Measurements from ENCODE around the gene OPRM1.

Gene OPRM1

DNA sequence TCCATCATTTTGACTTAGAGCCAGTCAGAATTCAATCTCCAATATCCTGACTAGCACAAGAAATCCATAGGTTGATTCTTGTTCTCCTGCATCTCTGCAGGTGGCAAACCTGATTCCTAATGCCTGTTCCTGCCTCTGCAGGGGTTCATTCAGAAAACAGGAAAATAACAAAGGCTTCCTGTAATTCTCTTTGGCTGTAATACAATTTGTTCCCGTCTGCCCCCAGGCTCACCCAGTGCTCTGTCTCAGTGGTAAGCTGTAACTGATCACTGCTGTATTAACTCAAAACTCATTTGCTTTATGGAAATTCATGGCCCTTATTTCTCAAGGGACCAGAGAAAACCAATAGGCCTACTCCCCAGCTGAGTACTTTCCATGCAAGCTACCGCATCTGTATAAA, 88.6 kb downstream of the OPRM1 start:
- no peaks in the 10 kb centered on the region for H3K27me3 ChIP-seq (ENCODE audit: control insufficient read depth, low read length)
- H3K9me3 ChIP-seq (ENCODE audit: control insufficient read depth, insufficient read depth, low read length): no peaks in the 10 kb centered on the region
- H3K27ac ChIP-seq (ENCODE audit: low read depth, low read length): no peak overlapping the region
- no peaks in the 10 kb centered on the region for H3K79me2 ChIP-seq (ENCODE audit: control insufficient read depth, low read length)
- H3F3A ChIP-seq (ENCODE audit: control insufficient read depth, insufficient read depth): no peaks in the 10 kb centered on the region
- H3K4me3 ChIP-seq (ENCODE audit: low read length): no peak overlapping the region
- no peak for TF ChIP-seq EZH2phosphoT487 (IDR thresholded peaks at IDR 0.05; ENCODE audit: borderline replicate concordance, low read length)
- TF ChIP-seq, protein P1, sequence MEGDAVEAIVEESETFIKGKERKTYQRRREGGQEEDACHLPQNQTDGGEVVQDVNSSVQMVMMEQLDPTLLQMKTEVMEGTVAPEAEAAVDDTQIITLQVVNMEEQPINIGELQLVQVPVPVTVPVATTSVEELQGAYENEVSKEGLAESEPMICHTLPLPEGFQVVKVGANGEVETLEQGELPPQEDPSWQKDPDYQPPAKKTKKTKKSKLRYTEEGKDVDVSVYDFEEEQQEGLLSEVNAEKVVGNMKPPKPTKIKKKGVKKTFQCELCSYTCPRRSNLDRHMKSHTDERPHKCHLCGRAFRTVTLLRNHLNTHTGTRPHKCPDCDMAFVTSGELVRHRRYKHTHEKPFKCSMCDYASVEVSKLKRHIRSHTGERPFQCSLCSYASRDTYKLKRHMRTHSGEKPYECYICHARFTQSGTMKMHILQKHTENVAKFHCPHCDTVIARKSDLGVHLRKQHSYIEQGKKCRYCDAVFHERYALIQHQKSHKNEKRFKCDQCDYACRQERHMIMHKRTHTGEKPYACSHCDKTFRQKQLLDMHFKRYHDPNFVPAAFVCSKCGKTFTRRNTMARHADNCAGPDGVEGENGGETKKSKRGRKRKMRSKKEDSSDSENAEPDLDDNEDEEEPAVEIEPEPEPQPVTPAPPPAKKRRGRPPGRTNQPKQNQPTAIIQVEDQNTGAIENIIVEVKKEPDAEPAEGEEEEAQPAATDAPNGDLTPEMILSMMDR (IDR thresholded peaks at IDR 0.05; ENCODE audit: low read depth, low read length, poor library complexity, severe bottlenecking): no peak
- H3K36me3 ChIP-seq (ENCODE audit: control insufficient read depth, low read length): no peaks in the 10 kb centered on the region
- H4K20me1 ChIP-seq (ENCODE audit: control insufficient read depth, insufficient read depth, low read depth, low read length): no peaks in the 10 kb centered on the region
- no peaks in the 10 kb centered on the region for H3K9me2 ChIP-seq (replicated peaks; ENCODE audit: control insufficient read depth, low read length)
- no peaks in the 10 kb centered on the region for H3K4me1 ChIP-seq (ENCODE audit: control insufficient read depth, low read length)
- no peak overlapping the region for H3K4me2 ChIP-seq (ENCODE audit: low read length)

DNA sequence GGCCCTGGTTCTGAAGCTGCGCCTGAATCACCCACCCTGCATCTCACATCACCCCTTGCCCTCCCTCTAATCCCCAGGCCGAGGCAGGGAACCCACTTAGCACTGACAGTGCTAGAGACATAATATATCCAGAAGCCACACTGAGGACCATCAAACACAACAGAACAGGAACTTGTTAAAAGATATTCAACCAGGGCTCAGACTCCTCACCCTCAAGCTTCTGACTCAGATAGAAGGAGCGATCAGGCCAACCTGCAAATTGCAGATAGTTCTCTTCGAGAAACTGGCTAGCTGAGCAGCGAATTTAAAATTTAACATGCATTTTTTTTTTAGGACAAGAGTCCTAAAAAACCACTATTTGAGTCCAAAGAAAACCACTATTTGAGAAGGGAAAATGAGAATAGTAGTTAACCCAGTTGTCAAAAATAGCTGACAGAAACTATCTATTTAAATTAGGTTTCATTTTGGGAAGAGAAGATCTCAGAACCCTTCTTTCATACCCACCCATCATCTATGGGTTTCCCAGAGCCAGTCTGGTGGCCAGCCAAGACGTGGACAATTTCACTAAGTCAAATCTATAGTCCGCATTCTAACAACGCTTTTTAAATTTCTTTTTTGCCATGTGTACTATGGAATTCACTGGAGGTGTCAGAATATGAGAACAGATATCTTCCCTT, 95.6 kb downstream of the OPRM1 start:
- no peak overlapping the region for H3K27ac ChIP-seq (ENCODE audit: low read depth, low read length)
- H3K4me3 ChIP-seq (ENCODE audit: low read length): no peak overlapping the region
- no peaks in the 10 kb centered on the region for H3K79me2 ChIP-seq (ENCODE audit: control insufficient read depth, low read length)
- no peaks in the 10 kb centered on the region for H3K4me1 ChIP-seq (ENCODE audit: control insufficient read depth, low read length)
- H4K20me1 ChIP-seq (ENCODE audit: control insufficient read depth, insufficient read depth, low read depth, low read length): no peaks in the 10 kb centered on the region
- H3K9me2 ChIP-seq (replicated peaks; ENCODE audit: control insufficient read depth, low read length): no peaks in the 10 kb centered on the region
- no peaks in the 10 kb centered on the region for H3K9me3 ChIP-seq (ENCODE audit: control insufficient read depth, insufficient read depth, low read length)
- no peaks in the 10 kb centered on the region for H3K27me3 ChIP-seq (ENCODE audit: control insufficient read depth, low read length)
- H3F3A ChIP-seq (ENCODE audit: control insufficient read depth, insufficient read depth): no peaks in the 10 kb centered on the region
- no peak overlapping the region for H3K4me2 ChIP-seq (ENCODE audit: low read length)
- H3K36me3 ChIP-seq (ENCODE audit: control insufficient read depth, low read length): no peaks in the 10 kb centered on the region
- TF ChIP-seq, protein P1 (IDR thresholded peaks at IDR 0.05; ENCODE audit: low read depth, low read length, poor library complexity, severe bottlenecking): no peak
- TF ChIP-seq EZH2phosphoT487 (IDR thresholded peaks at IDR 0.05; ENCODE audit: borderline replicate concordance, low read length): no peak

DNA sequence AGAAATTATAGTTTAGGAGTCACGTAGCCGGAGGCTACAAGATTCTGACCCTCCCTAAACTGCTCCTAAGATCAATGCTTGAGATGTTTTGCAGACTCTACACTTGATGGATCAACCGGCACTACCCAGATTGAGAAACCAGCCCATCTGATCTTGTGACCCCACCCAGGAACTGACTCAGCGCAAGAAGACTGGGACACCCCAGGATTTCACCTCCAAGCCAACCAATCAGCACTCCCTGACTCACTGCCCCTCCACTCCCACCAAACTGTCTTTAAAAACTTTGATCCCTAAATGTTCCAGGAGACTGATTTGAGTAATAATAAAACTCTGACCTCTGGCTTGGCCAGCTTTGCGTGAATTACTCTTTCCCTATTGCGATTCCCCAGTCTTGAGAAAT, 99.8 kb downstream of the OPRM1 start:
- H3K4me2 ChIP-seq (ENCODE audit: low read length): no peak overlapping the region
- H3K4me3 ChIP-seq (ENCODE audit: low read length): no peak overlapping the region
- H3K9me3 ChIP-seq (ENCODE audit: control insufficient read depth, insufficient read depth, low read length): no peaks in the 10 kb centered on the region
- H3K9me2 ChIP-seq (replicated peaks; ENCODE audit: control insufficient read depth, low read length): no peaks in the 10 kb centered on the region
- no peaks in the 10 kb centered on the region for H3F3A ChIP-seq (ENCODE audit: control insufficient read depth, insufficient read depth)
- H4K20me1 ChIP-seq (ENCODE audit: control insufficient read depth, insufficient read depth, low read depth, low read length): no peaks in the 10 kb centered on the region
- no peaks in the 10 kb centered on the region for H3K4me1 ChIP-seq (ENCODE audit: control insufficient read depth, low read length)
- no peak overlapping the region for H3K27ac ChIP-seq (ENCODE audit: low read depth, low read length)
- TF ChIP-seq, protein P1 (IDR thresholded peaks at IDR 0.05; ENCODE audit: low read depth, low read length, poor library complexity, severe bottlenecking): no peak
- no peak for TF ChIP-seq EZH2phosphoT487 (IDR thresholded peaks at IDR 0.05; ENCODE audit: borderline replicate concordance, low read length)
- H3K79me2 ChIP-seq (ENCODE audit: control insufficient read depth, low read length): no peaks in the 10 kb centered on the region
- no peaks in the 10 kb centered on the region for H3K27me3 ChIP-seq (ENCODE audit: control insufficient read depth, low read length)
- no peaks in the 10 kb centered on the region for H3K36me3 ChIP-seq (ENCODE audit: control insufficient read depth, low read length)
